Measurements from ENCODE around the gene EEF1AKMT1. TPM values are rescaled to one million over a fixed set of nuclear protein-coding genes. Genes with fewer than 3 reads are reported as not detected.

EEF1AKMT1 gene
- total RNA-seq, 4 donors from 2014 or later, result 3.0 to 8.6 TPM; not detected in 2

DNA sequence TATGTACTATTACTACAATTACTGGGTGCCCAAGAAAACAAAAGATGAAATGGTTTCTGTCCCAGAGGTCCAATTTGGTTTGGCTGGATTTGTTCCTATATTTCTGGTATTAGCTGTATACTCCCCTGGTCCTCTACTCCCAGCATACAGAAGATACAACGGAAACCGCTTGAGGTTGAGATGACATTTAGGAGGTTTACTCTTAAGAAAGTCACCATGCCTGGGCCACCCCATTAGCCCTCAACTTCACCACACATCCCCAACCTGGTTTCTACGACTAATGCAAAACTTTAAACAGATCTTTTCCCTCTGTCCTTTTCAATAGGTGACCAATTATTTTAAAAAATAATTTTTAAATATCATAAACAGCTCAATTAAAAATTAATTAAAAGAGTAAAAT is 46.0 kb upstream of the EEF1AKMT1 start:
- H3K27me3 ChIP-seq, result no peaks in the 10 kb centered on the region
- TF ChIP-seq, protein P1, sequence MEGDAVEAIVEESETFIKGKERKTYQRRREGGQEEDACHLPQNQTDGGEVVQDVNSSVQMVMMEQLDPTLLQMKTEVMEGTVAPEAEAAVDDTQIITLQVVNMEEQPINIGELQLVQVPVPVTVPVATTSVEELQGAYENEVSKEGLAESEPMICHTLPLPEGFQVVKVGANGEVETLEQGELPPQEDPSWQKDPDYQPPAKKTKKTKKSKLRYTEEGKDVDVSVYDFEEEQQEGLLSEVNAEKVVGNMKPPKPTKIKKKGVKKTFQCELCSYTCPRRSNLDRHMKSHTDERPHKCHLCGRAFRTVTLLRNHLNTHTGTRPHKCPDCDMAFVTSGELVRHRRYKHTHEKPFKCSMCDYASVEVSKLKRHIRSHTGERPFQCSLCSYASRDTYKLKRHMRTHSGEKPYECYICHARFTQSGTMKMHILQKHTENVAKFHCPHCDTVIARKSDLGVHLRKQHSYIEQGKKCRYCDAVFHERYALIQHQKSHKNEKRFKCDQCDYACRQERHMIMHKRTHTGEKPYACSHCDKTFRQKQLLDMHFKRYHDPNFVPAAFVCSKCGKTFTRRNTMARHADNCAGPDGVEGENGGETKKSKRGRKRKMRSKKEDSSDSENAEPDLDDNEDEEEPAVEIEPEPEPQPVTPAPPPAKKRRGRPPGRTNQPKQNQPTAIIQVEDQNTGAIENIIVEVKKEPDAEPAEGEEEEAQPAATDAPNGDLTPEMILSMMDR (IDR thresholded peaks at IDR 0.05), result no peak
- TF ChIP-seq POLR2A (IDR thresholded peaks at IDR 0.05), result no peak
- TF ChIP-seq POLR2AphosphoS5 (IDR thresholded peaks at IDR 0.05), result no peak
- no peak for TF ChIP-seq EP300 (IDR thresholded peaks at IDR 0.05; ENCODE audit: low read depth)
- intact Hi-C loops (cut with DNase I; ENCODE audit: low total_unique reads), result loop anchor here (10.0 kb wide), 1 partner anchor 105 kb away; no protein-coding TSS in a partner anchor

GRCh38 chr13:20815464-20815863 is 41.7 kb upstream of the EEF1AKMT1 start:
- Histone ChIP-seq H3K4me1 (peaks cover 0 to 16% (median 9%) of the 10 kb centered on the region in 4 donors), H3K27ac (no peak overlapping the region), H3K4me3 (no peak overlapping the region), H3K36me3 (no peaks in the 10 kb centered on the region), H3K9me3 (no peaks in the 10 kb centered on the region), H3K27me3 (no peaks in the 10 kb centered on the region)
- DNase-seq, result no peak
- intact Hi-C loops (cut with DNase I; ENCODE audit: low total_unique reads) (no loop called here), in situ Hi-C loops (cut with MboI; ENCODE audit: low pct_ligation_motif_present in 1 of 4, low pct_unique_long_range_greater_than_20kb in 1 of 4, low sequenced_read_pairs in 3 of 4) (loop anchor here in 2 of 4 donors (25.0 kb wide), 2 partner anchors 103 to 628 kb away; partner anchors contain the start of genes GJB2 (in 1 of the 2) and IL17D (in 1 of the 2))
- TF ChIP-seq, protein P1 (IDR thresholded peaks at IDR 0.05), result no peak
- no peak for TF ChIP-seq POLR2AphosphoS5 (IDR thresholded peaks at IDR 0.05)
- no peak for TF ChIP-seq POLR2A (IDR thresholded peaks at IDR 0.05)
- no peak for TF ChIP-seq EP300 (IDR thresholded peaks at IDR 0.05; ENCODE audit: low read depth)
- WGBS, 2 donors (ENCODE audit: low coverage in 1 of 2), result 68 to 82% methylated on average over 1 of the region's 1 CpG

More for the DNA sequence above, 46.0 kb upstream of the EEF1AKMT1 start:
- no peak overlapping the region for H3K4me3 ChIP-seq
- H3K36me3 ChIP-seq, result no peaks in the 10 kb centered on the region
- H3K9me3 ChIP-seq, result no peaks in the 10 kb centered on the region
- WGBS, 2 donors (ENCODE audit: low coverage in 1 of 2), result 95 to 100% methylated on average over 3 of the region's 3 CpGs
- no peak for DNase-seq
- in situ Hi-C loops (cut with MboI; ENCODE audit: low pct_ligation_motif_present in 1 of 4, low pct_unique_long_range_greater_than_20kb in 1 of 4, low sequenced_read_pairs in 3 of 4), result loop anchor here in 3 of 4 donors (10.0 to 25.0 kb wide), 4 partner anchors 105 to 632 kb away; partner anchors contain the start of genes GJB2 (in 1 of the 3) and IL17D (in 1 of the 3)
- H3K27ac ChIP-seq, result no peak overlapping the region
- H3K4me1 ChIP-seq, result peaks cover 0 to 4% (median under 1%) of the 10 kb centered on the region in 4 donors

GRCh38 chr13:20814224-20814910 is 40.6 kb upstream of the EEF1AKMT1 start:
- in situ Hi-C loops (cut with MboI; ENCODE audit: low pct_ligation_motif_present in 1 of 4, low pct_unique_long_range_greater_than_20kb in 1 of 4, low sequenced_read_pairs in 3 of 4), result loop anchor here in 2 of 4 donors (25.0 kb wide), 2 partner anchors 102 to 627 kb away; partner anchors contain the start of genes GJB2 (in 1 of the 2) and IL17D (in 1 of the 2)

GRCh38 chr13:20812890-20813289 is 39.1 kb upstream of the EEF1AKMT1 start:
- no peak overlapping the region for H3K4me3 ChIP-seq
- no peak for TF ChIP-seq POLR2A (IDR thresholded peaks at IDR 0.05)
- TF ChIP-seq, protein P1 (IDR thresholded peaks at IDR 0.05), result no peak
- no peak for TF ChIP-seq POLR2AphosphoS5 (IDR thresholded peaks at IDR 0.05)
- TF ChIP-seq EP300 (IDR thresholded peaks at IDR 0.05; ENCODE audit: low read depth), result no peak
- DNase-seq, result no peak
- WGBS, 2 donors (ENCODE audit: low coverage in 1 of 2), result 89 to 94% methylated on average over 7 of the region's 7 CpGs
- no peaks in the 10 kb centered on the region for H3K27me3 ChIP-seq
- in situ Hi-C loops (cut with MboI; ENCODE audit: low pct_ligation_motif_present in 1 of 4, low pct_unique_long_range_greater_than_20kb in 1 of 4, low sequenced_read_pairs in 3 of 4), result loop anchor here in 2 of 4 donors (25.0 kb wide), 2 partner anchors 101 to 626 kb away; partner anchors contain the start of genes GJB2 (in 1 of the 2) and IL17D (in 1 of the 2)
- H3K9me3 ChIP-seq, result no peaks in the 10 kb centered on the region
- intact Hi-C loops (cut with DNase I; ENCODE audit: low total_unique reads), result no loop called here
- H3K36me3 ChIP-seq, result peaks cover 0 to 18% (median 5%) of the 10 kb centered on the region in 4 donors
- no peak overlapping the region for H3K27ac ChIP-seq
- H3K4me1 ChIP-seq, result peaks cover 0 to 16% (median 9%) of the 10 kb centered on the region in 4 donors

More at GRCh38 chr13:20814224-20814910, 40.6 kb upstream of the EEF1AKMT1 start:
- 25 to 55% methylated on average over 3 to 5 of the region's 5 CpGs for WGBS, 2 donors (ENCODE audit: low coverage in 1 of 2)
- H3K36me3 ChIP-seq, result peaks cover 0 to 3% (median 0%) of the 10 kb centered on the region in 4 donors
- H3K4me3 ChIP-seq, result no peak overlapping the region
- peaks cover 0 to 16% (median 9%) of the 10 kb centered on the region in 4 donors for H3K4me1 ChIP-seq
- DNase-seq, result peak; percentile 60
- no peaks in the 10 kb centered on the region for H3K9me3 ChIP-seq
- intact Hi-C loops (cut with DNase I; ENCODE audit: low total_unique reads), result no loop called here
- H3K27me3 ChIP-seq, result no peaks in the 10 kb centered on the region
- peak overlapping the region in 3 of 4 donors; percentile 45 to 63 (median 55) for H3K27ac ChIP-seq
- no peak for TF ChIP-seq POLR2A (IDR thresholded peaks at IDR 0.05)
- TF ChIP-seq, protein P1 (IDR thresholded peaks at IDR 0.05), result no peak
- no peak for TF ChIP-seq EP300 (IDR thresholded peaks at IDR 0.05; ENCODE audit: low read depth)
- TF ChIP-seq POLR2AphosphoS5 (IDR thresholded peaks at IDR 0.05), result peak; percentile 56 to 74 (median 63)

Measured in transverse colon (tissue), 4 donors.